Esophagus squamous epithelium (tissue), 5 donors: ENCODE measurements around the gene INHA. TPM values are rescaled to one million over a fixed set of nuclear protein-coding genes. Genes with fewer than 3 reads are reported as not detected.
A peak's percentile ranks its signal among the peaks of the same experiment; 100 is the strongest.

ENCODE experiments used
- DNase-seq: peaks from one replicate; lab custom pipeline; 2025; lab: John Stamatoyannopoulos, UW
- H3K27ac ChIP-seq, 4 donors: fragments of 200-600 bp; sonication (generic); one replicate each; pipeline ENCODE4 v1.5.1; 2016 to 2019; ENCODE audit warnings: mild to moderate bottlenecking in 1 of 4
- H3K27me3 ChIP-seq, 4 donors: fragments of 200-600 bp; sonication (generic); 1 replicate in 3 of 4; 2 replicates in 1 of 4; pipeline versions ENCODE4 v1.5.1 to v1.6.0; 2017 to 2021; ENCODE audit warnings: antibody characterized with exemption in 1 of 4
- H3K36me3 ChIP-seq, 3 donors: fragments of 200-600 bp; sonication (generic); one replicate each; pipeline ENCODE4 v1.5.1; 2016 to 2019
- H3K4me1 ChIP-seq, 3 donors: fragments of 200-600 bp; sonication (generic); one replicate each; pipeline ENCODE4 v1.5.1; 2017 to 2019
- H3K4me3 ChIP-seq, 4 donors: fragments of 200-600 bp; sonication (generic); 1 replicate in 3 of 4; 2 replicates in 1 of 4; pipeline ENCODE4 v1.5.1; 2016 to 2019; ENCODE audit warnings: mild to moderate bottlenecking in 2 of 4, moderate library complexity in 1 of 4
- H3K9me3 ChIP-seq, 3 donors: fragments of 200-600 bp; sonication (generic); one replicate each; pipeline ENCODE4 v1.5.1; 2016 to 2019
- POLR2A ChIP-seq, 4 donors: fragments of 450-650 bp; IDR thresholded peaks; one replicate each; pipeline ENCODE4 v1.6.1; 2017; ENCODE audit warnings: antibody characterized with exemption in 4 of 4, mild to moderate bottlenecking in 4 of 4, moderate library complexity in 3 of 4
- WGBS, 2 donors: methylation state at CpG; one replicate each; pipeline ENCODE4 v1.1.5; 2018; 5-methylcytosine and 5-hydroxymethylcytosine counted together
- intact Hi-C: fragments of 100-400 bp; cut with DNase I; formaldehyde crosslinking; loops from one replicate; pipeline ENCODE4 v1.15.0; 2022
- total RNA-seq, 4 donors: library from RNA; depleted of rRNA; stranded (reverse); fragments of >200 nt; gene quantifications; one replicate each; pipeline ENCODE4 v1.1.0, GENCODE V29; 2016
- TF ChIP-seq, protein P1 (sequence below), 6 experiments: fragments of 450-650 bp in 4 of 6; fragments of 200-600 bp in 2 of 6; sonication (generic) in 2 of 6; IDR thresholded peaks; one replicate each; pipeline ENCODE4 v1.5.1; 2016 to 2019; ENCODE audit warnings: antibody characterized with exemption in 6 of 6, mild to moderate bottlenecking in 4 of 6, moderate library complexity in 4 of 6
- donor health status: DM: yes; HTN: yes; CAD: no.

The INHA gene
- total RNA-seq, 4 donors from 2014 or later: not detected

DNA sequence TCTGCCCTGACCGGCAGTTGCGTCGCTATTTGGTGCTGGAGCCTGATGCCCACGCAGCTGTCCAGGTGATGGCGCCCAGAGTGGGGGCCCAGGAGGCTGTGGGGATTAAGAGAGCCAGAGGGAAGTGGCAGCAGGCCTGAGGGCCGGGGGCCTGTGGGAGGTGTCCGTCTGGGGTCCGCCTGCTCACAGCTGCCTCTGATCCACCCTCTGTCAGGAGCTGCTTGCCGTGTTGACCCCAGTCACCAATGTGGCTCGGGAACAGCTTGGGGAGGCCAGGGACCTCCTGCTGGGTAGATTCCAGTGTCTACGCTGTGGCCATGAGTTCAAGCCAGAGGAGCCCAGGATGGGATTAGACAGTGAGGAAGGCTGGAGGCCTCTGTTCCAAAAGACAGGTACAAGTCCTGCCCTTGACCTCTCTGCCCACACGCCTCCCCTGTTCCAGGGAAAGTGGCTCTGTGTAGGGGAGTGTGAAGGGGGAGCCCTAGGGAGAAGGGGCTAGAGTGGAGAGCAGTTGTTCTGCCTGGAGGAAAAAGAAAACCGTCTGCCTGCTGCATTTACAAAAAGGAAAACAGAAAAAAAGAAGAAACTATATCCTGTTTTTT, 37.1 kb downstream of the INHA start:
- Histone ChIP-seq H3K9me3 (no peaks in the 10 kb centered on the region), H3K4me3 (no peak overlapping the region), H3K27ac (peak overlapping the region in 3 of 4 donors; percentile 54 to 72 (median 70)), H3K27me3 (no peaks in the 10 kb centered on the region), H3K4me1 (no peaks in the 10 kb centered on the region), H3K36me3 (peaks cover 16 to 93% (median 33%) of the 10 kb centered on the region in 3 donors)
- DNase-seq: no peak
- intact Hi-C loops: no loop called here
- TF ChIP-seq, protein P1, sequence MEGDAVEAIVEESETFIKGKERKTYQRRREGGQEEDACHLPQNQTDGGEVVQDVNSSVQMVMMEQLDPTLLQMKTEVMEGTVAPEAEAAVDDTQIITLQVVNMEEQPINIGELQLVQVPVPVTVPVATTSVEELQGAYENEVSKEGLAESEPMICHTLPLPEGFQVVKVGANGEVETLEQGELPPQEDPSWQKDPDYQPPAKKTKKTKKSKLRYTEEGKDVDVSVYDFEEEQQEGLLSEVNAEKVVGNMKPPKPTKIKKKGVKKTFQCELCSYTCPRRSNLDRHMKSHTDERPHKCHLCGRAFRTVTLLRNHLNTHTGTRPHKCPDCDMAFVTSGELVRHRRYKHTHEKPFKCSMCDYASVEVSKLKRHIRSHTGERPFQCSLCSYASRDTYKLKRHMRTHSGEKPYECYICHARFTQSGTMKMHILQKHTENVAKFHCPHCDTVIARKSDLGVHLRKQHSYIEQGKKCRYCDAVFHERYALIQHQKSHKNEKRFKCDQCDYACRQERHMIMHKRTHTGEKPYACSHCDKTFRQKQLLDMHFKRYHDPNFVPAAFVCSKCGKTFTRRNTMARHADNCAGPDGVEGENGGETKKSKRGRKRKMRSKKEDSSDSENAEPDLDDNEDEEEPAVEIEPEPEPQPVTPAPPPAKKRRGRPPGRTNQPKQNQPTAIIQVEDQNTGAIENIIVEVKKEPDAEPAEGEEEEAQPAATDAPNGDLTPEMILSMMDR (IDR thresholded peaks at IDR 0.05): no peak
- no peak for TF ChIP-seq POLR2A (IDR thresholded peaks at IDR 0.05)
- WGBS, 2 donors: 73 to 81% methylated on average over 2 to 8 of the region's 13 CpGs

DNA sequence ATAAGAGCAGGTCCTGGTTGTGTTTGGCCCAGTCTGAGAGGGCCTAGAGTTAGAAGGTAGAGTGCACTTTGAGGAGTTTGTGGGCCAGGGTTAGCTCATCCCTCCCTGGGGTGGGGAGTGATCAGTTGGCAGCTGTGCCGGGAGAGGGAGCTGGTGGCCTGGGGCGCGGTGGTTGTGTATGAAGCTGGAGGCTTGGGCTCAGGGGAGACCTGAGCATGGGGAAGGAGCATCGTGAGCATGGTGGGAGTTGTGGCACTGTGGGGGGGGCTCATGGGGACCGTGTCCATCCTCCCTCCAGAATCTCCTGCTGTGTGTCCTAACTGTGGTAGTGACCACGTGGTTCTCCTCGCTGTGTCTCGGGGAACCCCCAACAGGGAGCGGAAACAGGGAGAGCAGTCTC, 39.2 kb downstream of the INHA start:
- Histone ChIP-seq H3K27me3 (no peaks in the 10 kb centered on the region), H3K4me1 (no peaks in the 10 kb centered on the region), H3K4me3 (no peak overlapping the region), H3K36me3 (peaks cover 10 to 93% (median 35%) of the 10 kb centered on the region in 3 donors), H3K27ac (no peak overlapping the region), H3K9me3 (no peaks in the 10 kb centered on the region)
- no peak for TF ChIP-seq POLR2A (IDR thresholded peaks at IDR 0.05)
- TF ChIP-seq, protein P1 (IDR thresholded peaks at IDR 0.05): no peak
- 73 to 79% methylated on average over 2 to 3 of the region's 9 CpGs for WGBS, 2 donors
- intact Hi-C loops: no loop called here
- DNase-seq: no peak

DNA sequence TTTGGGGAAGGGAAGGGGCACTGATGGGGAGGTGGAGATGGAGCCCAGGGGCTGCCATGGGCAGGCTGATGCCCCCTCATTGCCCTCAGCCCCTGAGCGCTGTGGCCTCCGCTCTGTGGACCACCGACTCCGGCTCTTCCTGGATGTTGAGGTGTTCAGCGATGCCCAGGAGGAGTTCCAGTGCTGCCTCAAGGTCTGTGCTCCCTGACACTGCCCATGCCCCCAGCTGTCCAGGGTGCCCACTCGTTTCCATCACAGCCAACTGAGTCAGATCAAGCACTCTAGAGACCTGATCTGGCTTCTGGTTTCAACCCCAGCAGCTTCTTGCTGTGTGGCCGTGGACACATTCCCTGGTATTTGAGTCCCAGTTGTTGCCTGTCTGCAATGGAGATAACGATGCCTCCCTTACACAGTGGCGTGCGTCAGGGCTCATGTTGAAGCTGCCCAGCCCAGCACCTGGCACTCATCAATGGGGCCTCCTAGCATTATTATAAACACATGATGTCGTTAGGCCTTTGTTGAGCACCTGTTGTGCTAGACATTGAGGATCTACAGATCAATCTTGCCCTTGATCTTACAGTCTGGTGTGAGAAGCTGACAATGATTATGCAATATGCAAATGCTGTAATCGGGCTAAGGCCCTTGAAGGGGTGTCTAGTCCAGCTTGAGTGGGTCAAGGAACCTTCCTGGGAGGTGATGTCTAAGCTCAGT, 39.9 kb downstream of the INHA start:
- WGBS, 2 donors: 56 to 72% methylated on average over 7 to 8 of the region's 12 CpGs
- Histone ChIP-seq H3K4me3 (no peak overlapping the region), H3K9me3 (no peaks in the 10 kb centered on the region), H3K36me3 (peaks cover 5 to 91% (median 28%) of the 10 kb centered on the region in 3 donors), H3K27me3 (no peaks in the 10 kb centered on the region), H3K4me1 (no peaks in the 10 kb centered on the region), H3K27ac (no peak overlapping the region)
- DNase-seq: no peak
- intact Hi-C loops: no loop called here
- TF ChIP-seq, protein P1 (IDR thresholded peaks at IDR 0.05): no peak
- no peak for TF ChIP-seq POLR2A (IDR thresholded peaks at IDR 0.05)

DNA sequence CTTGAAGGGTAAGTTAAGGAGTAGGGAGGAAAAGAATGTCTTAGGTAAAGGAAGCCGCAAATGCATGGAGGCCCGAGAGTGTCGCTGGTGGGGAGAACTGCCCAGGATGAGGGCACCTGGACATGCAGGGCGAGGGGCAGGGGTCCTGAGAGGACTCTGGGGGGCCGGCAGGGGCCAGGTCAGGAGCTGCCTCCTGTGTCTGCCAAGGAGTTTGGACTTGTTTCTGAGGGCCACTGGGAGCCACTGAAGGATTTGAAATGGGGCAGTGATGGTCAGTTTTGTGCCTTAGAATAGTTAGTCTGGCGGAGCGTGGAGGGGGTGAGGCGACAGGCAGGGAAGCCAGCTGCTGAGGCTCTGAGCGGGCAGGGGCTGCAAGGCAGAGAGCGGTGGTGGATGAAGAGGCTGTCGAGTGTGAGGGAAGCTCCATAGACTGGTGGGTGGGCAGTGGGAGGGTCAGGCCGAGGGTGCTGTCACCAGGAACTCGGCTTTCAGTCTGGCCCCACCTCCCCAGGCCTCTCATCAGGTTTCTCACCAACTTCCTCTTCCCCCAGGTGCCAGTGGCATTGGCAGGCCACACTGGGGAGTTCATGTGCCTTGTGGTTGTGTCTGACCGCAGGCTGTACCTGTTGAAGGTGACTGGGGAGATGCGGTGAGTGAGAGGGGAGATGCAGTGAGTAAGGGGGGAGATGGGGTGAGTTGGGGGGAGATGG, 40.6 kb downstream of the INHA start:
- no peak for TF ChIP-seq POLR2A (IDR thresholded peaks at IDR 0.05)
- TF ChIP-seq, protein P1 (IDR thresholded peaks at IDR 0.05): no peak
- no peaks in the 10 kb centered on the region for H3K4me1 ChIP-seq
- H3K27ac ChIP-seq: no peak overlapping the region
- H3K4me3 ChIP-seq: no peak overlapping the region
- intact Hi-C loops: no loop called here
- H3K9me3 ChIP-seq: no peaks in the 10 kb centered on the region
- DNase-seq: no peak
- WGBS, 2 donors: 78 to 89% methylated on average over 13 of the region's 15 CpGs
- H3K27me3 ChIP-seq: no peaks in the 10 kb centered on the region
- H3K36me3 ChIP-seq: peaks cover 5 to 84% (median 28%) of the 10 kb centered on the region in 3 donors
